ENCODE measurements around the gene NAPA.

NAPA gene

GRCh38 chr19:47458672-47459071 is 56.2 kb downstream of the NAPA start:
- Histone ChIP-seq H3K36me3 (ENCODE audit: control insufficient read depth, low read length) (no peaks in the 10 kb centered on the region), H3K27ac (ENCODE audit: low read depth, low read length) (no peak overlapping the region), H3F3A (ENCODE audit: control insufficient read depth, insufficient read depth) (no peaks in the 10 kb centered on the region), H4K20me1 (ENCODE audit: control insufficient read depth, insufficient read depth, low read depth, low read length) (no peaks in the 10 kb centered on the region), H3K79me2 (ENCODE audit: control insufficient read depth, low read length) (no peaks in the 10 kb centered on the region), H3K27me3 (ENCODE audit: control insufficient read depth, low read length) (peaks cover 18% of the 10 kb centered on the region), H3K9me2 (replicated peaks; ENCODE audit: control insufficient read depth, low read length) (no peaks in the 10 kb centered on the region), H3K4me1 (ENCODE audit: control insufficient read depth, low read length) (no peaks in the 10 kb centered on the region), H3K4me2 (ENCODE audit: low read length) (no peak overlapping the region), H3K9me3 (ENCODE audit: control insufficient read depth, insufficient read depth, low read length) (peaks cover 8% of the 10 kb centered on the region; the same call in 1 of the 2 replicates), H3K4me3 (ENCODE audit: low read length) (no peak overlapping the region)
- TF ChIP-seq CTCF (IDR thresholded peaks at IDR 0.05; ENCODE audit: low read depth, low read length, poor library complexity, severe bottlenecking) (no peak), EZH2phosphoT487 (IDR thresholded peaks at IDR 0.05; ENCODE audit: borderline replicate concordance, low read length) (no peak)

GRCh38 chr19:47456721-47457474 is 58.0 kb downstream of the NAPA start:
- peaks cover 8% of the 10 kb centered on the region; the same call in 1 of the 2 replicates for H3K9me3 ChIP-seq (ENCODE audit: control insufficient read depth, insufficient read depth, low read length)
- H3K9me2 ChIP-seq (replicated peaks; ENCODE audit: control insufficient read depth, low read length) = no peaks in the 10 kb centered on the region
- H4K20me1 ChIP-seq (ENCODE audit: control insufficient read depth, insufficient read depth, low read depth, low read length) = no peaks in the 10 kb centered on the region
- H3K27me3 ChIP-seq (ENCODE audit: control insufficient read depth, low read length) = peaks cover 23% of the 10 kb centered on the region
- no peaks in the 10 kb centered on the region for H3F3A ChIP-seq (ENCODE audit: control insufficient read depth, insufficient read depth)
- no peak overlapping the region for H3K4me3 ChIP-seq (ENCODE audit: low read length)
- peaks cover 8% of the 10 kb centered on the region; the same call in 1 of the 2 replicates for H3K4me1 ChIP-seq (ENCODE audit: control insufficient read depth, low read length)
- no peak overlapping the region for H3K27ac ChIP-seq (ENCODE audit: low read depth, low read length)
- H3K79me2 ChIP-seq (ENCODE audit: control insufficient read depth, low read length) = no peaks in the 10 kb centered on the region
- no peak overlapping the region for H3K4me2 ChIP-seq (ENCODE audit: low read length)
- H3K36me3 ChIP-seq (ENCODE audit: control insufficient read depth, low read length) = no peaks in the 10 kb centered on the region
- no peak for TF ChIP-seq CTCF (IDR thresholded peaks at IDR 0.05; ENCODE audit: low read depth, low read length, poor library complexity, severe bottlenecking)
- no peak for TF ChIP-seq EZH2phosphoT487 (IDR thresholded peaks at IDR 0.05; ENCODE audit: borderline replicate concordance, low read length)

- Histone ChIP-seq H3K9me2 (replicated peaks; ENCODE audit: control insufficient read depth, low read length) (no peaks in the 10 kb centered on the region), H3K4me1 (ENCODE audit: control insufficient read depth, low read length) (peaks cover 22% of the 10 kb centered on the region), H3K79me2 (ENCODE audit: control insufficient read depth, low read length) (no peaks in the 10 kb centered on the region), H3K4me3 (ENCODE audit: low read length) (no peak overlapping the region), H4K20me1 (ENCODE audit: control insufficient read depth, insufficient read depth, low read depth, low read length) (no peaks in the 10 kb centered on the region), H3K36me3 (ENCODE audit: control insufficient read depth, low read length) (no peaks in the 10 kb centered on the region), H3F3A (ENCODE audit: control insufficient read depth, insufficient read depth) (0 out of 2 replicates have a peak, but pooled peaks cover 4% of the 10 kb centered on the region), H3K27me3 (ENCODE audit: control insufficient read depth, low read length) (peaks cover 8% of the 10 kb centered on the region; the same call in 1 of the 2 replicates), H3K9me3 (ENCODE audit: control insufficient read depth, insufficient read depth, low read length) (peaks cover 3% of the 10 kb centered on the region; the same call in 1 of the 2 replicates), H3K4me2 (ENCODE audit: low read length) (no peak overlapping the region), H3K27ac (ENCODE audit: low read depth, low read length) (no peak overlapping the region)
- no peak for TF ChIP-seq CTCF (IDR thresholded peaks at IDR 0.05; ENCODE audit: low read depth, low read length, poor library complexity, severe bottlenecking)
- TF ChIP-seq EZH2phosphoT487 (IDR thresholded peaks at IDR 0.05; ENCODE audit: borderline replicate concordance, low read length) = no peak
Measured at GRCh38 chr19:47450478-47450877, 64.4 kb downstream of the NAPA start.

Data from DOHH2 (cell line).